ENCODE measurements around the gene TTN. TPM values are rescaled to one million over a fixed set of nuclear protein-coding genes. Genes with fewer than 3 reads are reported as not detected.

Gene TTN
- 2.0 and 3.4 TPM in 2 replicates for total RNA-seq

DNA sequence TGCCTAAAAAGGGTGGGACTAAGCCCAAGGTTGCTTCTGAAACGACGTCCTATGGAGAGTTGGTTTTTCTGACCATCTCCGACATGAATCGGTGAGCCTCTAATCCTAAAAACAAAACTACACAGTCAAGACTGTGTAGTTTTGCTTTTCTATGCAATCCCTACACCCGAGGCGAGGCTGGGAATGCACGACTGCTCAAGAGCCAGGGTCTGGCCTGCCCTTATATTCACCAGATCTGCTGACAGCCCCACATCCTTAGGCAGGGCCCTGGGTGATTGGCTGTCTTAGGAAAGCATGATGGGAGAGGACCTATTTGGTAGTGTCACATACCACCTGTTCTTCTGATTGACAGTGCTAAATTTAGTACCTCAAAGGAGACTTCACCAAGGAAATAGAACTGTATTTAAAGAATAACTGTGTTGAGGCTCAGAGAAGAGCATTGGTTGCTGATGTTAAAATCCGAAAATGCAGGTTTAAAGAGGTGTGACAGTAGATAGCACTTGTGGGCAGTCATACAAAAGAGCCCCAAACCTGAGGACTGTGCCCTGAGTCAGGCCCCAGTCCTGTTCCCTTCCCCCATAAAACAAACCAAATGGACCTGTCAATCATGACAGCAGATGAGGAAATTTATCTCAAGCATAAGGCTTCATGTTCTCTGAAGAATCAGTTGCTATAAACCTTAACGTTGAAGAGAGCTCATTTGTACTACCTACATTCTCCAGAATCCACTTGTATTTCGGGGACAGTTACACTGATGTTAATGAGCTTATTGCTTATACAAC lies at the start of gene TTN:
TTN (minus strand) TSS at position 197 of the 782 bp plus-strand sequence. CDS start 2,781 bp downstream, outside the sequence.

DNA sequence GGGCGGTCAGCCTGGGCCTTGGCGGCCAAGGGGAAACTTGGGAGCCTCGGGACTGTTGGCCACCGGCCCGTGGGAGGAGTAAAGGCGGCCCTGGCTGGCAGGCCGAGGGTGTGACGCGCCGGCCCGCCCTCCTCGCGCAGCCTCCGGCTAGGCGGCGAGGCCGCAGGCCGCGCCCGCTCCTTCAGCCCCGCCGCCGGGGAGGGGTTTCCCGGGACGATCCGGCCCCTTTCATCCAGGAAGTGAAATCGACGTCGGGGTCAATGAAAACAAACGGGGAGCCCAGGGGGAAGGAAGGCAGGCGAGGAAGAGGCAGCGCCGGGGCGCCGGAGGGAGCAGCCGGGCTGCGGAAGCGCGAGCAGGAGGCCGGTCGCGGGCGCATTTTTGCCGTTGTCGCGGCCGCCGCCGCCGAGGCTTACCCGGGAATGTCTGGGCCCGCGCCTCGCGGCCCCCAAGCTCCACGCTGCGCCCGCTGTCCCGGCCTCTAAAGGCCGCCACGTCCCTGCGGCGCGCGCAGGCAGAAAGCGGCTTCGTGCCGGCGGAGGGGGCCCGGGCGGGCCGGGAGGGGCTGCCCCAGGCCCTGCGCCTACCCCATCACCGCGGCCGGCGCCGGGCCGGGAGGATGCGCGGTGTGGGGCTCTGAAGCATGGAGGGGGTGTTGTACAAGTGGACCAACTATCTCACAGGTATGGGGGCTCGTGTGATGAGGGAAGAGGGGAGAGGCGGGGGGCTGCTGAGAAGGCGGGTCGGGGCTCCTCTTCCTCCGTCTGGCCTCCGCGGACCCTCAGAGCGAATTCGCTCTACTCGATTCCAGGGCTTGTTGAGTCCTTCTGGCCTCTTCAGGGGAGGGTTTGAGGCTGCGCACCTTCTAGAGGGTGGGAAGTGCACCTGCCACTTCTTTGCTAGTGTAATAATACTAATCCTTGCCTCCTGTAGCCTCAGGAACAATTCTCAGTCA lies 326.7 kb downstream of the TTN start, which contains the start of gene PLEKHA3:
PLEKHA3 (plus strand) TSS at position 231 of the 955 bp plus-strand sequence; CDS start at position 644, 413 bp downstream.

DNA sequence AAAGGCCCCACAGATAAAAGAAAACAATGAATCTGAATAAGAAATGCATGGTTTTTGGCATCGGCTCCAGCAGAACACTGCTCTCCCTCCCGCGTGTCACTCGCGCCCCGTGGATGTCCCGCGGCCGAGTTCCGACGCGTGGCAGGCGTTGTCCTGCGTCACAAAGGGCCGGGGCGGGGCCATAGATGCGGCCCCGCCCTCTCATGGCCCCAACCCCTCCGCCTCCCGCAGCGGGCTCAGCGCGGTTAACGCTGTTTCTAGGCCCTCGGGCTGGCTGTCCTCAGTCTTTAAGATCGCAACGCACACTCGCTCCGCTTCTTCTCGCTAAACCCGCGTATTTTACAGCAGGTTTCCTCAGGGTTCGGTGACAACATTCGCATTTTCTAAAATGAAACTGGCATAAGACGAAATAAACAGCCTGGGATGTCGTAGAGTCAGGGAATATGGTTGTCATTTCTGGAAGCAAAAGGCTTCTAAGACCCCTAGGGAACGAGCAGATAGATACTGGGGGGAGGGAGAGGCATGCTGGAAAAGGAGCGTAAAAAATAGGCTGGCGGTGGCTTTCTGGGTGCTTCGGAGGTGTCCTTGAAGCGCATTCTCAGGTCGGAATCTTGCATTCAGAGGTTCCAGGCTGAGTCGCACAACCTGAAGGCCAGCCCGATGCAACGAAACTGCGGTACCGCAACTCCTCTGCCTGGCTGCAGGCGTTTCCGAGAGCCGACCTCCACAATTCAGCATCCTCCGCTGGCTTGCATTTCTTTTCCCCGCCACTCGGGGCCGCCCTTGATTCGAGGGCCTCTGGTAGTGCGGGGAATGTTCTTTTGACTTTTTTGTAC lies 328.6 kb downstream of the TTN start, which contains the start of gene FKBP7:
FKBP7 (minus strand) TSS at position 162 of the 836 bp plus-strand sequence; CDS start at position 61, 101 bp downstream.

Other genes starting within 250 kb of the TTN start
- 1.7 and 3.7 TPM in 2 replicates for gene CCDC141, start 242.7 kb upstream of the TTN start, total RNA-seq

Measured in dermis lymphatic vessel endothelial cell (primary cell).